ENCODE data around the gene ANKRD9.

The ANKRD9 gene

GRCh38 chr14:102491786-102492530 is 17.6 kb downstream of the ANKRD9 start:
- no peaks in the 10 kb centered on the region for H3K27me3 Mint-ChIP-seq
- CTCF ChIA-PET, result no interaction called here
- no peak for DNase-seq
- no peak overlapping the region for H3K4me3 Mint-ChIP-seq
- H3K4me1 Mint-ChIP-seq, result no peaks in the 10 kb centered on the region
- H3K36me3 Mint-ChIP-seq, result no peaks in the 10 kb centered on the region
- H3K9me3 Mint-ChIP-seq, result no peaks in the 10 kb centered on the region
- H3K27ac Mint-ChIP-seq, result no peak overlapping the region

GRCh38 chr14:102491366-102491765 is 18.2 kb downstream of the ANKRD9 start:
- H3K36me3 Mint-ChIP-seq, result no peaks in the 10 kb centered on the region
- no peaks in the 10 kb centered on the region for H3K27me3 Mint-ChIP-seq
- CTCF ChIA-PET, result no interaction called here
- H3K27ac Mint-ChIP-seq, result no peak overlapping the region
- no peaks in the 10 kb centered on the region for H3K4me1 Mint-ChIP-seq
- no peak for DNase-seq
- no peak overlapping the region for H3K4me3 Mint-ChIP-seq
- no peaks in the 10 kb centered on the region for H3K9me3 Mint-ChIP-seq

GRCh38 chr14:102490456-102490855 is 19.1 kb downstream of the ANKRD9 start:
- no peaks in the 10 kb centered on the region for H3K36me3 Mint-ChIP-seq
- no peaks in the 10 kb centered on the region for H3K4me1 Mint-ChIP-seq
- no peaks in the 10 kb centered on the region for H3K27me3 Mint-ChIP-seq
- H3K9me3 Mint-ChIP-seq, result no peaks in the 10 kb centered on the region
- DNase-seq, result no peak
- CTCF ChIA-PET, result no interaction called here
- H3K27ac Mint-ChIP-seq, result no peak overlapping the region
- H3K4me3 Mint-ChIP-seq, result no peak overlapping the region

GRCh38 chr14:102487204-102487577 is 22.4 kb downstream of the ANKRD9 start:
- Mint-ChIP-seq H3K4me1 (no peaks in the 10 kb centered on the region), H3K27me3 (no peaks in the 10 kb centered on the region), H3K27ac (no peak overlapping the region), H3K4me3 (no peak overlapping the region), H3K9me3 (no peaks in the 10 kb centered on the region), H3K36me3 (no peaks in the 10 kb centered on the region)
- no peak for DNase-seq
- CTCF ChIA-PET, result interaction anchor here (0.8 kb wide), 1 partner anchor 49 kb away, joined by 3 read pairs; no protein-coding TSS in a partner anchor

DNA sequence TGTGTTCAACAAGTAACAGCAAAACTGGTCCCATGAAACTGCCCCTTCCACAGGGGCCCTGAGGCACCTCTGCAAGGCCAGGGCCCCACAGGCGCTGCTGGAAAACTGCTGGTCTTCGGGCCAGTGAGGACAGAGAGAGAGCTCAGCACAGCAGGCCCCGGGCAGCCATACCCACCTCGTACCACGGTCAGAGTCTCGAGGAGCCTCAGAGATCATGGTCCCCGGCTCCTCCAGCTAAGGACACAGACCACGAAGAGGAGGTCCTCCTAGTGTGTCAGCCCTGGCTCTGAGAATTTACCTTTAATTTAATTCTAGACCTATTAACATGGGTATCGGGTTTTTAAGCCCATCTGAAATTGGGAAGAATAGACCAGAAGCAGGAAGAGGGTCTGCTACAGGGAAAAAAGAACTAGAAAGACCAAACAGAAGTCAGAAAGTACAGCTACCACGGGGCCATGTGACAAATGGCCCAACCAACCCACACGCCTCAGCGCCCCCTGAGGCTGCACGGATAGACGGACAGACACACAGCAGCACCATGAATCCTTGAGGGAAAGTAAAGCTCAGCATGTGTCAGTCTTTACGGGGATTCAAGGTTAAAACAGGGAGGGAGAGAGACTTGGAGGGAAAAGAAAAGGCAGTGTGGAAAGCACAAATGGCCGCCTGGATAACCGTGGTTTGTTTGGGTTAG is 22.9 kb downstream of the ANKRD9 start:
- no peak overlapping the region for H3K27ac Mint-ChIP-seq
- no peak for DNase-seq
- no peaks in the 10 kb centered on the region for H3K27me3 Mint-ChIP-seq
- no peak overlapping the region for H3K4me3 Mint-ChIP-seq
- CTCF ChIA-PET, result no interaction called here
- no peaks in the 10 kb centered on the region for H3K9me3 Mint-ChIP-seq
- no peaks in the 10 kb centered on the region for H3K4me1 Mint-ChIP-seq
- H3K36me3 Mint-ChIP-seq, result no peaks in the 10 kb centered on the region

- H3K27ac Mint-ChIP-seq, result no peak overlapping the region
- H3K4me3 Mint-ChIP-seq, result no peak overlapping the region
Measured at GRCh38 chr14:102485693-102486512, 23.7 kb downstream of the ANKRD9 start.

GRCh38 chr14:102484316-102484715 is 25.3 kb downstream of the ANKRD9 start:
- no peaks in the 10 kb centered on the region for H3K27me3 Mint-ChIP-seq
- H3K4me3 Mint-ChIP-seq, result no peak overlapping the region
- no peaks in the 10 kb centered on the region for H3K36me3 Mint-ChIP-seq
- no peak for DNase-seq
- no peaks in the 10 kb centered on the region for H3K9me3 Mint-ChIP-seq
- H3K27ac Mint-ChIP-seq, result no peak overlapping the region
- peaks cover 6% of the 10 kb centered on the region for H3K4me1 Mint-ChIP-seq
- CTCF ChIA-PET, result no interaction called here

More at GRCh38 chr14:102485693-102486512, 23.7 kb downstream of the ANKRD9 start:
- CTCF ChIA-PET, result no interaction called here
- DNase-seq, result no peak
- H3K9me3 Mint-ChIP-seq, result no peaks in the 10 kb centered on the region
- no peaks in the 10 kb centered on the region for H3K36me3 Mint-ChIP-seq
- H3K4me1 Mint-ChIP-seq, result no peaks in the 10 kb centered on the region
- H3K27me3 Mint-ChIP-seq, result no peaks in the 10 kb centered on the region

- Mint-ChIP-seq H3K36me3 (no peaks in the 10 kb centered on the region), H3K4me3 (no peak overlapping the region), H3K27ac (no peak overlapping the region), H3K4me1 (peaks cover 10% of the 10 kb centered on the region), H3K9me3 (no peaks in the 10 kb centered on the region), H3K27me3 (no peaks in the 10 kb centered on the region)
- CTCF ChIA-PET, result no interaction called here
- DNase-seq, result no peak
Measured at GRCh38 chr14:102481791-102482238, 27.8 kb downstream of the ANKRD9 start.

GRCh38 chr14:102481371-102481770 is 28.2 kb downstream of the ANKRD9 start:
- Mint-ChIP-seq H3K9me3 (no peaks in the 10 kb centered on the region), H3K4me1 (peaks cover 10% of the 10 kb centered on the region), H3K27ac (no peak overlapping the region), H3K36me3 (no peaks in the 10 kb centered on the region), H3K4me3 (no peak overlapping the region), H3K27me3 (no peaks in the 10 kb centered on the region)
- CTCF ChIA-PET, result no interaction called here
- no peak for DNase-seq

GRCh38 chr14:102479777-102480176 is 29.8 kb downstream of the ANKRD9 start:
- no peaks in the 10 kb centered on the region for H3K36me3 Mint-ChIP-seq
- no peak overlapping the region for H3K27ac Mint-ChIP-seq
- no peak for DNase-seq
- H3K4me1 Mint-ChIP-seq, result peaks cover 10% of the 10 kb centered on the region
- no peak overlapping the region for H3K4me3 Mint-ChIP-seq
- no peaks in the 10 kb centered on the region for H3K27me3 Mint-ChIP-seq
- no peaks in the 10 kb centered on the region for H3K9me3 Mint-ChIP-seq
- CTCF ChIA-PET, result no interaction called here

DNA sequence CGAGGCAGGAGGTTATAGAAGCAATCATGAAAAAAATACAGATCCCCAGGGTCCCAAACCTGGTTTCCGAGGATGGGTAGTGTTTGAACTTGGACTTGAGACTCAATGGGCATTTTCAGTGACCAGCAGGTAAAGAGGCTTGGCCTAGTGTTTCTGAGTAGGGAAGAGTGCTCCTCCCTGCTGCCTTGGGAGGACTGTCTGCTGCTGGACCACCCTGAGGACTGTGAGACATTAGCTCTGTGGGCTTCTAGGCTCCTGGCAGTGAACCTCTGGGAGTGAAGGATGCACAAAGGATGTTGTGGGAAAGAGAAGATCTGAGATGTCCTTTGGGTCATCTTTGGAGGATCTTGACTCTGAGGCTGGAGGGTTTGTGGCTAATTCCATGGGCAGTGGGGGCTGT is 30.5 kb downstream of the ANKRD9 start:
- Mint-ChIP-seq H3K4me3 (no peak overlapping the region), H3K27me3 (no peaks in the 10 kb centered on the region), H3K36me3 (no peaks in the 10 kb centered on the region), H3K27ac (no peak overlapping the region), H3K9me3 (no peaks in the 10 kb centered on the region), H3K4me1 (peaks cover 10% of the 10 kb centered on the region)
- DNase-seq, result no peak
- CTCF ChIA-PET, result interaction anchor here (0.8 to 0.9 kb wide), 2 partner anchors 41 to 56 kb away, joined by 3 to 6 read pairs; no protein-coding TSS in a partner anchor

- no peak for DNase-seq
- Mint-ChIP-seq H3K4me3 (no peak overlapping the region), H3K27me3 (no peaks in the 10 kb centered on the region), H3K27ac (no peak overlapping the region), H3K4me1 (peaks cover 23% of the 10 kb centered on the region), H3K9me3 (no peaks in the 10 kb centered on the region), H3K36me3 (no peaks in the 10 kb centered on the region)
- CTCF ChIA-PET, result interaction anchor here (1.4 kb wide), 1 partner anchor 50 kb away, joined by 3 read pairs; no protein-coding TSS in a partner anchor
Measured at GRCh38 chr14:102474934-102475333, 34.6 kb downstream of the ANKRD9 start.

DNA sequence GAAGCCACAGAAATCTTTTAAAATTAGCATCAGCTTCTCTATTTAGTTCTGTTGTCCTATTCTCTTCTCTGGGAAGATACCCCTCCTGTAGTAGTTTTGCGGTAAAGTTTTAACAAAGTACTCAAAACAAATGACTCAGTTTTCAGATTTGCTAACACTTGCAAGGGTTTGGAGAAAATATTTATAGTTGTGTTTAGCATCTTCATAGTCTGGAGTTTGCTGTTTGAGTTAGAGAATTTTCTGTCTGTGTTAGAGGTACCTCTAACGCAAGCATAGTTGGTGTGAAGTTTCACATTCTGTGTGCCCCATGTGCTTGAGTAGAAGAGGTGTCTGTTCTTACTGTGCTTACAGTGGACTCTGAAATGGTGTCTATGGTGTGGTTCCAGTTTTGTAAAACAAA is 36.0 kb downstream of the ANKRD9 start:
- Mint-ChIP-seq H3K4me3 (no peak overlapping the region), H3K27me3 (no peaks in the 10 kb centered on the region), H3K9me3 (no peaks in the 10 kb centered on the region), H3K27ac (no peak overlapping the region), H3K4me1 (peaks cover 14% of the 10 kb centered on the region), H3K36me3 (peaks cover 3% of the 10 kb centered on the region)
- DNase-seq, result no peak
- CTCF ChIA-PET, result interaction anchor here (1.5 kb wide), 1 partner anchor 35 kb away, joined by 4 read pairs; no protein-coding TSS in a partner anchor

- DNase-seq, result no peak
Measured at GRCh38 chr14:102472791-102473150, 36.8 kb downstream of the ANKRD9 start.

More at GRCh38 chr14:102472791-102473150, 36.8 kb downstream of the ANKRD9 start:
- no peak overlapping the region for H3K27ac Mint-ChIP-seq
- no peaks in the 10 kb centered on the region for H3K27me3 Mint-ChIP-seq
- no peaks in the 10 kb centered on the region for H3K9me3 Mint-ChIP-seq
- CTCF ChIA-PET, result interaction anchor here (1.5 kb wide), 1 partner anchor 34 kb away, joined by 4 read pairs; no protein-coding TSS in a partner anchor
- peaks cover 5% of the 10 kb centered on the region for H3K36me3 Mint-ChIP-seq
- no peak overlapping the region for H3K4me3 Mint-ChIP-seq
- peaks cover 14% of the 10 kb centered on the region for H3K4me1 Mint-ChIP-seq

Data from activated naive CD4-positive, alpha-beta T cell treated with anti-CD3 and anti-CD28 coated beads, Interleukin-2, amount 10 ng/mL, durations not matched to agents 7 days and 5 days (primary cell).